Sigmoid colon (tissue), 4 donors: ENCODE measurements around the gene DENND6B.

Experiments
- CTCF ChIP-seq, 4 experiments: fragments of 450-650 bp in 3 of 4; fragments of 200-600 bp in 1 of 4; IDR thresholded peaks; one replicate each; pipeline ENCODE4 v1.5.1; 2016 to 2019; ENCODE audit warnings: antibody characterized with exemption in 4 of 4, mild to moderate bottlenecking in 3 of 4, moderate library complexity in 2 of 4
- POLR2AphosphoS5 ChIP-seq, 4 donors: sonication (generic); formaldehyde crosslinking; IDR thresholded peaks; one replicate each; pipeline ENCODE4 v1.6.1; 2017; ENCODE audit warnings: antibody characterized with exemption in 4 of 4

- no peak for TF ChIP-seq POLR2AphosphoS5 (IDR thresholded peaks at IDR 0.05)
- no peak for TF ChIP-seq CTCF (IDR thresholded peaks at IDR 0.05)
These were observed 6.7 kb downstream of the DENND6B start for GRCh38 chr22:50320116-50320515.
